Type B pancreatic cell (in vitro differentiated cells): Measurements from ENCODE around the gene ABLIM2. TPM values are rescaled to one million over a fixed set of nuclear protein-coding genes. Genes with fewer than 3 reads are reported as not detected.

Source experiments
- DNase-seq: peaks from one replicate; pipeline ENCODE4 v3.0.0; 2021; ENCODE audit warnings: mixed read lengths; ENCODE audit not compliant: unreplicated experiment; ENCODE audit errors: extremely low spot score
- H3K27ac Mint-ChIP-seq: 2 replicates; pipeline ENCODE4 v1.8.0; 2021; ENCODE audit warnings: mild to moderate bottlenecking, mixed read lengths
- H3K27me3 Mint-ChIP-seq: 2 replicates; pipeline ENCODE4 v1.8.0; 2021; ENCODE audit warnings: mixed read lengths
- H3K36me3 Mint-ChIP-seq: 2 replicates; pipeline ENCODE4 v1.8.0; 2021; ENCODE audit warnings: mixed read lengths
- H3K4me1 Mint-ChIP-seq: one replicate; pipeline ENCODE4 v1.8.0; 2021; ENCODE audit warnings: mixed read lengths; ENCODE audit not compliant: unreplicated experiment
- H3K4me3 Mint-ChIP-seq: 2 replicates; pipeline ENCODE4 v1.8.0; 2021; ENCODE audit warnings: mild to moderate bottlenecking, mixed read lengths
- H3K9me3 Mint-ChIP-seq: 2 replicates; pipeline ENCODE4 v1.8.0; 2021; ENCODE audit warnings: mixed read lengths
- total RNA-seq: library from RNA; stranded (reverse); gene quantifications from 2 replicates; pipeline ENCODE4 v1.2.1, GENCODE V29; 2021; ENCODE audit warnings: low replicate concordance
- TF ChIP-seq, protein P1 (sequence below): fragments of 200-600 bp; sonication (generic); conservative IDR thresholded peaks from 2 replicates; pipeline ENCODE4 v1.5.0; 2021; ENCODE audit warnings: antibody characterized with exemption, mild to moderate bottlenecking

The ABLIM2 gene
- total RNA-seq, 1 donor from 2014 or later: 2.6 TPM

DNA sequence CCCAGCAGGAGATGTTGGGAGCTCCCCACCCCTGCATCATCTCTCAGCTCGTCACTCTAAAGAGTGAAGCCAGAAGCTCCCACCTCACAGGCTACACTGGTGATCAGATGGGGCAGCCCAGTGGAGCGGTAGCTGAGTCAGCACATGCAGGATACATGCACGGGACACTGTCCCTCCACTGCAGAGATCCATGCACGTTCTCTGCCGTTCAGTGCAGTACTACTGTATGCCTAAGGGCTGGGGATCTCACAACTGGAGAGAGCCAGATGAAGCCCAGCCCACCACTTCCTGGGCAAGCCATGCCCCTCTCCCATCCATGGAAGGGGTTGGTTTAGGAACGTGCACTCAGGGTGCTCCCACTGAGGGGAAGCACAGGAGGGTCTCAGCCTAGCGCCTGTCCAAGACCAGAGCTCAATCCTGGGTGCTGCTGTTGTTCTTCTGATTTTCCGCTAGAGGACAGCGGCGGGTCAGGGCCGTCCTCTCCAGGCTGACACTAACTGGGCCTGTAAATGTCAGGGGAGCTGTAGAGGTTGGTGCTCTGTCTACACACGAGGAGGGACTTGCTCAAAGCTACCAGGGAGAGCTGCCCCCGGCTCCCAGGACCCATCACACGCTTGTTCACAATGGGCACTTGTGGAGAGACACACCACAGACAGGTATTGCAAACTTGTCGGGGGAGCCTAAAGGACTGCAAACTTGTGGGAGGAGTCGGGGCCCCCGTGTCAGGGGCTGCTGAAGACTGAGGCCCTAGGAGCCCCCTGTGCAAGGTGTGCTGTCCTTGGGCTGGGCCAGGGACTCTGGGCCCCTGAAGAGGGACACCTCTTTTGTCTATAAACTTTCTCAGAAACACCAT, 18.2 kb upstream of the ABLIM2 start:
- TF ChIP-seq, protein P1, sequence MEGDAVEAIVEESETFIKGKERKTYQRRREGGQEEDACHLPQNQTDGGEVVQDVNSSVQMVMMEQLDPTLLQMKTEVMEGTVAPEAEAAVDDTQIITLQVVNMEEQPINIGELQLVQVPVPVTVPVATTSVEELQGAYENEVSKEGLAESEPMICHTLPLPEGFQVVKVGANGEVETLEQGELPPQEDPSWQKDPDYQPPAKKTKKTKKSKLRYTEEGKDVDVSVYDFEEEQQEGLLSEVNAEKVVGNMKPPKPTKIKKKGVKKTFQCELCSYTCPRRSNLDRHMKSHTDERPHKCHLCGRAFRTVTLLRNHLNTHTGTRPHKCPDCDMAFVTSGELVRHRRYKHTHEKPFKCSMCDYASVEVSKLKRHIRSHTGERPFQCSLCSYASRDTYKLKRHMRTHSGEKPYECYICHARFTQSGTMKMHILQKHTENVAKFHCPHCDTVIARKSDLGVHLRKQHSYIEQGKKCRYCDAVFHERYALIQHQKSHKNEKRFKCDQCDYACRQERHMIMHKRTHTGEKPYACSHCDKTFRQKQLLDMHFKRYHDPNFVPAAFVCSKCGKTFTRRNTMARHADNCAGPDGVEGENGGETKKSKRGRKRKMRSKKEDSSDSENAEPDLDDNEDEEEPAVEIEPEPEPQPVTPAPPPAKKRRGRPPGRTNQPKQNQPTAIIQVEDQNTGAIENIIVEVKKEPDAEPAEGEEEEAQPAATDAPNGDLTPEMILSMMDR: peak; percentile 78
- Mint-ChIP-seq H3K27me3 (peaks cover 3% of the 10 kb centered on the region), H3K36me3 (no peaks in the 10 kb centered on the region), H3K4me1 (peaks cover 12% of the 10 kb centered on the region), H3K9me3 (no peaks in the 10 kb centered on the region), H3K27ac (peak overlapping the region; percentile 44), H3K4me3 (peak overlapping the region; percentile 12)
- DNase-seq: no peak

DNA sequence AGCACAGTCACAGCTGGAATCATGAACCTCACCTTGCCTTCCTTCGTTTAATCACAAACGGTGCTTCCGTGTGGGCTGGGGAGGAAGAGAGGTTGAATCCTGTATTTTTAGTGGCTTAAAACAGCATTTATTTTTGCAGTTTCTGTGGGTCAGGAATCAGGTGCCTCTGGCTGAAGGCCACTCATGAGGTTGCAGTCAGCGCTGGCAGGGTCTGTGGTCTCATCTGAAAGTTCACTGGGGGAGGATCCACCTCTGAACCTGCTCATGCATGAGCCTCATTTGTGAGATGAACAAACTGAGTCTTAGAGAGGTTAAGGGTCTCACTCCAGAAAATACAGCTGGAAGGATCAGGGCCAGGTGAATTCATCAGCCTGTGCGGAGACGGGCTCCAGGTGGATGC, 17.1 kb upstream of the ABLIM2 start:
- no peak for DNase-seq
- no peaks in the 10 kb centered on the region for H3K9me3 Mint-ChIP-seq
- H3K4me3 Mint-ChIP-seq: no peak overlapping the region
- TF ChIP-seq, protein P1: no peak
- H3K4me1 Mint-ChIP-seq: peaks cover 12% of the 10 kb centered on the region
- no peaks in the 10 kb centered on the region for H3K36me3 Mint-ChIP-seq
- no peak overlapping the region for H3K27ac Mint-ChIP-seq
- peaks cover 7% of the 10 kb centered on the region for H3K27me3 Mint-ChIP-seq

DNA sequence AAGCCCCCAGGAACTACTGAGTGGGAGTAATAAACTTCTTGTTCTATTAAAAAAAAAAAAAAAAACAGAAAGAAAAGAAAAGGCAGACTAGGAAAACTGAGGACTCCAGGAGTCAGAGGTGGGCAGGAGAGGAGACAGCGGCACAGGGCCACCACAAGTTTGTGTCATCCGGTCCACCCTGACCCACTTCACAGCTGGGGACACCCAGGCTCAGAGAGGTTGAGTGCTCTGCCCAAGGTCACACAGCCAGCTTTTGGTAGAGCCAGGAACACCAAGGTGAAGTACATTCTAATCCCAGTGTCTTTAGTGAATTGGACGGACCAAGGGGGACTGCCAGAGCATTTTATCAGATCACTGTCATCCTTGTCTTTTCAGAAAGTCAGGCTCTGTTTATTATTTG, 16.4 kb upstream of the ABLIM2 start:
- TF ChIP-seq, protein P1: no peak
- no peaks in the 10 kb centered on the region for H3K9me3 Mint-ChIP-seq
- H3K36me3 Mint-ChIP-seq: no peaks in the 10 kb centered on the region
- no peak for DNase-seq
- no peak overlapping the region for H3K27ac Mint-ChIP-seq
- H3K4me3 Mint-ChIP-seq: no peak overlapping the region
- H3K4me1 Mint-ChIP-seq: peaks cover 12% of the 10 kb centered on the region
- H3K27me3 Mint-ChIP-seq: peaks cover 7% of the 10 kb centered on the region

DNA sequence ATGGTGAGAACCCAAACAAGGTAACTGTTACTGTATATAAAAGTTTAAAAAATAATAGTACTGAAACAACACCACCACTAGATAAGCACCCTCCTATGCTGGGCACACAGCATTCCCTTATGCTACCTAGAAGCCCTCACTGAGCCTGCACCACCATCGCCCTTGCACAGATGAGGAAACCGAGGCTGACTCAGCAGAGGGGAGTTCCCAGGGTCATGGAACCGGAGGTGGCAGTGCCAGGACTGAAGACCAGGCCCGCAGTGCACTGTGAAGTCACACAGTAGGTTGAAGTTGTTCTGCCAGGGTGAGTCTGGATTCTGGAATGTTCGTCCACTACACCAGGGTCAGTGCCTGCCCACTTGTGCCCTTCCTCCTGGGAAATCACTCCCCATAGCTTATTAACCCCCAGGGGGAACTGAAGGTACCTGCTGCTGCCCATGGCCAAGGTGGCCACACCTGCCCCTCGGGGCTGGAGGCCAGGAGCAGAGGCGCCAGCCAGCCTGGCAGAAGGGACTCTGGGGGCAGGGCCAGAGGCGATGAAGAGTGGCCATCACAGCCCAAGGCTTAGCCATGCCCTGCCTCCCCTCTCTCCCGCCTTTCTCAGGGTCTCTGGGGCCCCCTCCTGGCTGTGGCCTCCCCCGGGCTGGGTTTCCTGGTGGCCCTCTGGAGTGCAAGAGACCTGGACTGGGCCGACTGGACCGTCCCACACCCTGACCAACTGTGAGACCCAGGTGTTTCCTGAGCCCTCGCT, 15.1 kb upstream of the ABLIM2 start:
- no peak for DNase-seq
- TF ChIP-seq, protein P1: no peak

DNA sequence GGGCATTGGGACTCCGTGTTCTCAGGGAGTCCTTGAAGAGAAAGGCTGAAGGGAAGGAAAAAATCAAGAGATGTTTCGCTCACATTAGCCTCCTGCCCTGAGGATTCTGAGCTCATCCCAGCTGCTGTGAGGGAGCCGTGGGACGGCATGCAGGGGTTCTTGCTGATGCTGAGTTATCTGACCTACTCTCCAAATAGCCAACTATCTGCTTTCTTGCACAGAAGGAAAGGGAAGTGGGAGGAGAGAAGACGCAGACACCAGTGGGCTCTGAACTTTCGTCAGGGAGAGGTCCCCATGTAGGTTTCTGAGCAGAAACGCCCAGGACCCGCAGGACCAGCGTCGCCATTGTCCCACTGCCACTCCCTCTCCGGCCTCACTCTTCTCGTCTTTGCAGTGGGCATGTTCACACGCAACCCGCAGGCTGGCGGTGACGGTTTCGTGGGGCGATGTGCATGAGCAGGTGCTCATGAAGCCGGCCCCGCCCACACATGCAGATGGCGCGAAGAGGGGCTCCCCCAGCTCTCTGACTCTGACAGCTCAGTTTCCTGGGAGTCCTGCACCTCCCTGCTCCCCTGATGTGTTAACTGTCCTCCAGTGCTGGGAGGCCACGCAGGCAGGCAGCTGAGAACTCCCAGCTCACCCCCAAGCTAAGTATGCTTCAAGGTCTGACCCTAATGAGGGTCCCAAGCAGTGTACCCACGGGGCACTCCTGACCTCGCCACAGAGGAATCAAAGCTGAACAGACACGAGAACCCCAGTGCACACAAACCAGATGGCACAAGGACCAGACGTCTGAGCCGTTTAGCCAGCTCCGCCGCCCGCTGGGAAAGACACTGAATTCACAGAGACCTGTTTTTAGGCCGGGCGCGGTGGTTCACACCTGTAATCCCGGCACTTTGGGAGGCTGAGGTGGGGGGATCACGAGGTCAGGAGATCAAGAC, 13.6 kb upstream of the ABLIM2 start:
- H3K27ac Mint-ChIP-seq: no peak overlapping the region
- H3K4me3 Mint-ChIP-seq: no peak overlapping the region
- peaks cover 7% of the 10 kb centered on the region for H3K27me3 Mint-ChIP-seq
- no peaks in the 10 kb centered on the region for H3K36me3 Mint-ChIP-seq
- TF ChIP-seq, protein P1: no peak
- peaks cover 12% of the 10 kb centered on the region for H3K4me1 Mint-ChIP-seq
- H3K9me3 Mint-ChIP-seq: peaks cover 12% of the 10 kb centered on the region
- no peak for DNase-seq

More for the DNA sequence above, 15.1 kb upstream of the ABLIM2 start:
- H3K27ac Mint-ChIP-seq: no peak overlapping the region
- H3K4me1 Mint-ChIP-seq: peaks cover 12% of the 10 kb centered on the region
- peaks cover 7% of the 10 kb centered on the region for H3K27me3 Mint-ChIP-seq
- no peak overlapping the region for H3K4me3 Mint-ChIP-seq
- H3K36me3 Mint-ChIP-seq: no peaks in the 10 kb centered on the region
- H3K9me3 Mint-ChIP-seq: no peaks in the 10 kb centered on the region
